H9 (cell line): Measurements from ENCODE around the gene DNAJA2. TPM values are rescaled to one million over a fixed set of nuclear protein-coding genes. Genes with fewer than 3 reads are reported as not detected.
"Not testable (repeated sequence)": the region's sequence is repeated elsewhere in the genome, so short reads cannot be mapped to it uniquely, and the experiment has no call there.

Source experiments
- DNase-seq: peaks from one replicate; pipeline ENCODE4 v3.0.0-alpha.2; 2017
- H2AFZ ChIP-seq: one replicate; pipeline ENCODE4 v1.6.1; 2013; ENCODE audit warnings: mild to moderate bottlenecking, low read length, control low read depth, moderate library complexity
- H2AK5ac ChIP-seq: 2 replicates; pipeline ENCODE4 v1.6.1; 2013; ENCODE audit warnings: low read length, control low read depth, mixed read lengths; ENCODE audit not compliant: insufficient read length
- H2BK120ac ChIP-seq: one replicate; pipeline ENCODE4 v1.6.1; 2013; ENCODE audit warnings: low read depth, mild to moderate bottlenecking, low read length, control low read depth, inconsistent platforms; ENCODE audit not compliant: poor library complexity, severe bottlenecking
- H2BK12ac ChIP-seq: 2 replicates; pipeline ENCODE4 v1.6.1; 2013; ENCODE audit warnings: low read length, control low read depth, mixed read lengths, low read depth; ENCODE audit not compliant: insufficient read length
- H2BK15ac ChIP-seq: 2 replicates; pipeline ENCODE4 v1.6.1; 2013; ENCODE audit warnings: low read depth, low read length, control low read depth
- H2BK20ac ChIP-seq: one replicate; pipeline ENCODE4 v1.6.1; 2013; ENCODE audit warnings: low read depth, mild to moderate bottlenecking, low read length, control low read depth, inconsistent platforms; ENCODE audit not compliant: poor library complexity, severe bottlenecking
- H2BK5ac ChIP-seq: 2 replicates; pipeline ENCODE4 v1.6.1; 2013; ENCODE audit warnings: low read length, control low read depth, mixed read lengths; ENCODE audit not compliant: insufficient read length
- H3K14ac ChIP-seq: 2 replicates; pipeline ENCODE4 v1.6.1; 2013; ENCODE audit warnings: low read length, control low read depth; ENCODE audit not compliant: insufficient read depth
- H3K18ac ChIP-seq: 2 replicates; pipeline ENCODE4 v1.6.1; 2013; ENCODE audit warnings: low read depth, mild to moderate bottlenecking, mixed read lengths, low read length, control low read depth; ENCODE audit not compliant: insufficient read length
- H3K23ac ChIP-seq: 2 replicates; pipeline ENCODE4 v1.6.1; 2013; ENCODE audit warnings: low read length, control low read depth, mixed read lengths, low read depth; ENCODE audit not compliant: insufficient read length
- H3K23me2 ChIP-seq: 2 replicates; pipeline ENCODE4 v1.6.1; 2013; ENCODE audit warnings: low read depth, mild to moderate bottlenecking, mixed read lengths, low read length, control low read depth; ENCODE audit not compliant: insufficient read length, poor library complexity, severe bottlenecking
- H3K27ac ChIP-seq: 2 replicates; pipeline ENCODE4 v1.5.1; 2013; ENCODE audit warnings: low read length, control low read depth, mixed read lengths, low read depth; ENCODE audit not compliant: insufficient read length
- H3K27me3 ChIP-seq: 2 replicates; pipeline ENCODE4 v1.6.1; 2013; ENCODE audit warnings: low read length, control low read depth, inconsistent platforms; ENCODE audit not compliant: insufficient read depth
- H3K4ac ChIP-seq: 2 replicates; pipeline ENCODE4 v1.6.1; 2013; ENCODE audit warnings: low read depth, mild to moderate bottlenecking, control low read depth, inconsistent platforms, low read length, moderate library complexity
- H3K4me1 ChIP-seq: 2 replicates; pipeline ENCODE4 v1.6.1; 2013; ENCODE audit warnings: low read length, control low read depth, inconsistent platforms; ENCODE audit not compliant: insufficient read depth
- H3K4me2 ChIP-seq: 2 replicates; pipeline ENCODE4 v1.6.1; 2013; ENCODE audit warnings: low read length, control low read depth, mixed read lengths; ENCODE audit not compliant: insufficient read length, insufficient read depth
- H3K56ac ChIP-seq: 2 replicates; pipeline ENCODE4 v1.6.1; 2013; ENCODE audit warnings: low read depth, mild to moderate bottlenecking, mixed read lengths, low read length, control low read depth; ENCODE audit not compliant: insufficient read length
- H3K79me1 ChIP-seq: 2 replicates; pipeline ENCODE4 v1.6.1; 2013; ENCODE audit warnings: low read depth, mild to moderate bottlenecking, moderate library complexity, low read length, control low read depth, inconsistent platforms; ENCODE audit not compliant: insufficient read depth, poor library complexity, severe bottlenecking
- H3K79me2 ChIP-seq: 2 replicates; pipeline ENCODE4 v1.6.1; 2013; ENCODE audit warnings: low read length, control low read depth, inconsistent platforms; ENCODE audit not compliant: insufficient read depth
- H3K9ac ChIP-seq: 2 replicates; pipeline ENCODE4 v1.6.1; 2013; ENCODE audit warnings: low read length, control low read depth, mixed read lengths; ENCODE audit not compliant: insufficient read length; ENCODE audit errors: extremely low read depth
- H3K9me3 ChIP-seq: one replicate; pipeline ENCODE4 v1.6.1; 2013; ENCODE audit warnings: low read depth, low read length, inconsistent platforms; ENCODE audit not compliant: control insufficient read depth
- H3T11ph ChIP-seq: one replicate; pipeline ENCODE4 v1.6.1; 2013; ENCODE audit warnings: mild to moderate bottlenecking, low read length, control low read depth, inconsistent platforms
- H4K20me1 ChIP-seq: one replicate; pipeline ENCODE4 v1.6.1; 2013; ENCODE audit not compliant: control insufficient read depth, insufficient read length, insufficient read depth
- H4K5ac ChIP-seq: 2 replicates; pipeline ENCODE4 v1.6.1; 2013; ENCODE audit warnings: low read depth, mild to moderate bottlenecking, mixed read lengths, low read length, control low read depth; ENCODE audit not compliant: insufficient read length
- H4K8ac ChIP-seq: replicated peaks from 2 replicates; pipeline ENCODE4 v1.6.1; 2013; ENCODE audit warnings: low read length, control low read depth, mixed read lengths, low read depth; ENCODE audit not compliant: insufficient read length
- H4K91ac ChIP-seq: 2 replicates; pipeline ENCODE4 v1.6.1; 2013; ENCODE audit warnings: low read depth, mild to moderate bottlenecking, moderate library complexity, mixed read lengths, low read length, control low read depth; ENCODE audit not compliant: insufficient read length
- H3K27ac Mint-ChIP-seq, 3 experiments: 2 replicates in 2 of 3; 3 replicates in 1 of 3; pipeline ENCODE4 v1.8.0; 2020 to 2021; ENCODE audit warnings: mixed read lengths in 3 of 3, mild to moderate bottlenecking in 1 of 3, moderate library complexity in 1 of 3
- H3K27me3 Mint-ChIP-seq: 2 replicates; pipeline ENCODE4 v1.8.0; 2021; ENCODE audit warnings: low read depth, mild to moderate bottlenecking, moderate library complexity, mixed read lengths
- H3K36me3 Mint-ChIP-seq, 3 experiments: 2 replicates in 2 of 3; 3 replicates in 1 of 3; pipeline ENCODE4 v1.8.0; 2020 to 2021; ENCODE audit warnings: low read depth in 3 of 3, mixed read lengths in 3 of 3; ENCODE audit not compliant: insufficient read depth in 1 of 3
- H3K4me1 Mint-ChIP-seq, 2 experiments: 2 replicates each; pipeline ENCODE4 v1.8.0; 2020; ENCODE audit warnings: mixed read lengths in 2 of 2
- H3K4me3 Mint-ChIP-seq, 2 experiments: 2 replicates in 1 of 2; 3 replicates in 1 of 2; pipeline ENCODE4 v1.8.0; 2020 to 2021; ENCODE audit warnings: mild to moderate bottlenecking in 2 of 2, mixed read lengths in 2 of 2, moderate library complexity in 1 of 2
- H3K9me3 Mint-ChIP-seq, 2 experiments: 2 replicates in 1 of 2; 3 replicates in 1 of 2; pipeline ENCODE4 v1.8.0; 2020; ENCODE audit warnings: mild to moderate bottlenecking in 2 of 2, mixed read lengths in 2 of 2, moderate library complexity in 1 of 2
- CTCF ChIP-seq: fragments of 200-600 bp; sonication (generic); conservative IDR thresholded peaks from 3 replicates; pipeline ENCODE4 v1.8.0; 2021; ENCODE audit warnings: antibody characterized with exemption, mild to moderate bottlenecking
- WGBS: extraction: QIAGEN DNeasy Blood & Tissue Kit; methylation state at CpG from one replicate; pipeline ENCODE4 v1.1.7; 2013; ENCODE audit warnings: missing lambda C conversion rate, low lambda C conversion rate, mixed read lengths; ENCODE audit not compliant: insufficient read length; ENCODE audit errors: extremely low coverage; 5-methylcytosine and 5-hydroxymethylcytosine counted together
- total RNA-seq: library from RNA; stranded (reverse); gene quantifications from 2 replicates; pipeline ENCODE4 v1.2.1, GENCODE V29; 2021

The DNAJA2 gene
- total RNA-seq, 1 experiment from 2014 or later: 102 TPM

- Histone ChIP-seq H2BK20ac (no peak overlapping the region), H3K9me3 (no peaks in the 10 kb centered on the region), H2BK5ac (no peak overlapping the region), H3K27me3 (no peaks in the 10 kb centered on the region), H4K91ac (no peak overlapping the region), H3K4me2 (no peak overlapping the region), H2AK5ac (no peak overlapping the region), H2BK12ac (no peak overlapping the region), H3T11ph (no peak overlapping the region), H2BK120ac (no peak overlapping the region), H3K14ac (no peak overlapping the region), H3K56ac (no peak overlapping the region), H4K8ac (no peak overlapping the region), H3K27ac (no peak overlapping the region), H3K79me1 (no peaks in the 10 kb centered on the region), H2AFZ (no peak overlapping the region), H3K23ac (no peak overlapping the region), H3K23me2 (no peaks in the 10 kb centered on the region), H3K4me1 (no peaks in the 10 kb centered on the region), H3K79me2 (no peaks in the 10 kb centered on the region), H3K4ac (no peak overlapping the region), H4K20me1 (no peaks in the 10 kb centered on the region), H4K5ac (no peak overlapping the region), H2BK15ac (no peak overlapping the region), H3K18ac (no peak overlapping the region), H3K9ac (no peak overlapping the region)
- WGBS: no CpG with 5 or more reads among the region's 2 CpGs
- Mint-ChIP-seq H3K27ac (no peak overlapping the region), H3K4me1 (no peaks in the 10 kb centered on the region), H3K4me3 (no peak overlapping the region), H3K27me3 (no peaks in the 10 kb centered on the region; the same call in 1 of the 2 replicates), H3K9me3 (peaks cover 6 to 7% of the 10 kb centered on the region in 2 experiments; a peak in 3 of 5 replicates), H3K36me3 (no peaks in the 10 kb centered on the region; a peak in 1 of 7 replicates)
- DNase-seq: no peak
- no peak for TF ChIP-seq CTCF
These were observed 31.2 kb upstream of the DNAJA2 start for GRCh38 chr16:47004652-47005051.

GRCh38 chr16:47000066-47000465 is 26.6 kb upstream of the DNAJA2 start:
- H3K9me3 ChIP-seq, H3K79me1 ChIP-seq, H3K36me3 Mint-ChIP-seq, H3K4me2 ChIP-seq, H3K4ac ChIP-seq, H3K27me3 ChIP-seq, H2BK15ac ChIP-seq, H3K4me3 Mint-ChIP-seq, DNase-seq, H3K27me3 Mint-ChIP-seq, H4K20me1 ChIP-seq, H2BK12ac ChIP-seq, H3K56ac ChIP-seq, H3K18ac ChIP-seq, H3K9ac ChIP-seq, H3K79me2 ChIP-seq, H4K91ac ChIP-seq, H4K5ac ChIP-seq, H3T11ph ChIP-seq, H3K27ac Mint-ChIP-seq, H2BK20ac ChIP-seq, H3K14ac ChIP-seq, H3K27ac ChIP-seq, H3K23ac ChIP-seq, H2BK120ac ChIP-seq, H3K23me2 ChIP-seq, H4K8ac ChIP-seq, H2AK5ac ChIP-seq, H2BK5ac ChIP-seq, H2AFZ ChIP-seq, H3K4me1 ChIP-seq: not testable (repeated sequence)
- Mint-ChIP-seq H3K9me3 (peaks cover 14 to 18% of the 10 kb centered on the region in 2 experiments), H3K4me1 (peaks cover 8 to 10% of the 10 kb centered on the region in 2 experiments)
- no CpG with 5 or more reads among the region's 29 CpGs for WGBS
